PC-3 (cell line): ENCODE measurements around the gene PTPRN2. TPM values are rescaled to one million over a fixed set of nuclear protein-coding genes. Genes with fewer than 3 reads are reported as not detected.

Experiments
- ATAC-seq: fragments of 200-7000 bp; cut with Tn5 transposase; 2 replicates; pipeline ENCODE4 v1.9.1; 2020; ENCODE audit warnings: mild to moderate bottlenecking, moderate library complexity
- BruUV-seq: library from RNA; stranded (reverse); fragments of 400-500 nt; replicated peaks from 2 replicates; lab custom pipeline; 2021; lab: Mats Ljungman, UMichigan
- CTCF ChIA-PET: fragments of 300-600 bp; sonication (Branson Sonifier 250); formaldehyde crosslinking; loops from one replicate; lab custom pipeline; 2022; ENCODE audit warnings: antibody characterized with exemption; lab: Charles Lee
- POLR2A ChIA-PET: fragments of 300-600 bp; sonication (Branson Sonifier 250); formaldehyde crosslinking; loops from one replicate; lab custom pipeline; 2022; ENCODE audit warnings: antibody characterized with exemption; ENCODE audit not compliant: unreplicated experiment; lab: Charles Lee
- DNase-seq: peaks from one replicate; pipeline ENCODE4 v3.0.0-alpha.2; 2015
- H2AFZ ChIP-seq: fragments of 300-600 bp; sonication (generic); 2 replicates; pipeline ENCODE4 v1.6.0; 2016; ENCODE audit warnings: antibody characterized with exemption, low read length
- H3F3A ChIP-seq: fragments of 300-600 bp; sonication (generic); one replicate; pipeline ENCODE4 v1.6.0; 2017; ENCODE audit warnings: antibody characterized with exemption, low read length, control low read depth, mild to moderate bottlenecking; ENCODE audit not compliant: unreplicated experiment
- H3K27ac ChIP-seq: fragments of 300-600 bp; sonication (generic); 2 replicates; pipeline ENCODE4 v1.5.1; 2016; ENCODE audit warnings: mild to moderate bottlenecking, low read length
- H3K27me3 ChIP-seq: fragments of 300-600 bp; sonication (generic); 2 replicates; pipeline ENCODE4 v1.6.1; 2016; ENCODE audit warnings: low read length, mixed read lengths
- H3K36me3 ChIP-seq: fragments of 300-600 bp; sonication (generic); 2 replicates; pipeline ENCODE4 v1.6.1; 2016; ENCODE audit warnings: low read depth, mixed run types, low read length, mixed read lengths
- H3K4me1 ChIP-seq: fragments of 300-600 bp; sonication (generic); 2 replicates; pipeline ENCODE4 v1.5.1; 2016; ENCODE audit warnings: low read length; ENCODE audit not compliant: insufficient read depth
- H3K4me2 ChIP-seq: fragments of 300-600 bp; sonication (generic); 2 replicates; pipeline ENCODE4 v1.6.0; 2016; ENCODE audit warnings: low read length
- H3K4me3 ChIP-seq: fragments of 300-600 bp; sonication (generic); 2 replicates; pipeline ENCODE4 v1.5.1; 2016; ENCODE audit warnings: mild to moderate bottlenecking, low read length, mixed read lengths
- H3K79me2 ChIP-seq: fragments of 300-600 bp; sonication (generic); 2 replicates; pipeline ENCODE4 v1.6.1; 2017; ENCODE audit warnings: low read length, mixed read lengths
- H3K9ac ChIP-seq: fragments of 300-600 bp; sonication (generic); 2 replicates; pipeline ENCODE4 v1.6.0; 2016; ENCODE audit warnings: mild to moderate bottlenecking, low read length
- H3K9me2 ChIP-seq: fragments of 300-600 bp; sonication (generic); replicated peaks from 2 replicates; pipeline ENCODE4 v1.6.1; 2016; ENCODE audit warnings: mixed run types, low read length, mixed read lengths
- H3K9me3 ChIP-seq: fragments of 300-600 bp; sonication (generic); 2 replicates; pipeline ENCODE4 v1.6.1; 2016; ENCODE audit warnings: low read length, mixed read lengths
- H4K20me1 ChIP-seq: fragments of 300-600 bp; sonication (generic); 2 replicates; pipeline ENCODE4 v1.6.1; 2016; ENCODE audit warnings: low read length, mixed read lengths
- CTCF ChIP-seq: fragments of 300-600 bp; sonication (generic); conservative IDR thresholded peaks from 2 replicates; pipeline ENCODE4 v1.5.1; 2017; ENCODE audit warnings: antibody characterized with exemption, low read depth, mild to moderate bottlenecking, low read length
- EZH2 ChIP-seq: fragments of 300-600 bp; sonication (generic); IDR thresholded peaks from one replicate; pipeline ENCODE4 v1.6.1; 2017; ENCODE audit warnings: antibody characterized with exemption, mild to moderate bottlenecking, low read length; ENCODE audit not compliant: unreplicated experiment
- EZH2phosphoT487 ChIP-seq: fragments of 300-600 bp; sonication (generic); IDR thresholded peaks from 2 replicates; pipeline ENCODE4 v1.6.1; 2018; ENCODE audit warnings: mild to moderate bottlenecking, antibody characterized with exemption, low read length, borderline replicate concordance
- intact Hi-C: fragments of 100-400 bp; cut with micrococcal nuclease; formaldehyde crosslinking; loops from 2 replicates; pipeline ENCODE4 v1.9.0; 2023
- total RNA-seq: library from RNA; depleted of rRNA; stranded (reverse); fragments of >200 nt; gene quantifications from 2 replicates; pipeline ENCODE4 v1.2.3, GENCODE V29; 2014

PTPRN2 gene
- total RNA-seq, 1 experiment from 2014 or later, result 3.2 TPM

DNA sequence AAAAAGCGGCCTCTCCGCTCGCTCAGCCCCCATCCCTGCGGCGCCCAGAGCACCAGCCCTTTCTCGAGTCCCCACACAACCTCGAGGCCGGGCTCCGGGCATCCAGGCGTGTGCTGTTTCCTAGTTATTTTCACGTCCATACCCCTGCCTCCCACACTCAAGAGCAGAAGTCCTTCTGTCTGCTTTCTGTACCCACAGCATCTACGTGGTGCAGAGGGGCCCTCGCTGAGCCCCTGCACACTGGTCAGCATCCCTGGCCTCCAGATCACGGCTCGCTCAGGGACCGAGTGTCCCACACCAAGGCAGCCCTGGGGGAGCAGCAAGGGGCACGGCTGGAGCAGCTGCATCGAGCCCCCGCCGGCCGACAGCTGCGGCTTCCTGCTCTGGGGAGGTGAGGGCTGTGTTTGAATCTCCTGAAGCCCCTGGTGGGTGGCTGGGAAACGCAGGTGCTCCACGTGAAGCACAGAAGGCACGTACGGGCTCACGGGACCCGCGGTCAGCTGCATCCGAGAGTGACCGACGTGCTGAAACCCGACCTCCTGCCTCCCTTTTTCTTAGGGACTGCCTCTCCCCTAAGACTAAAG, 917.8 kb downstream of the PTPRN2 start:
- Histone ChIP-seq H3K36me3 (no peaks in the 10 kb centered on the region), H3F3A (no peaks in the 10 kb centered on the region), H3K9me3 (no peaks in the 10 kb centered on the region), H2AFZ (no peak overlapping the region), H3K27ac (no peak overlapping the region), H3K9ac (no peak overlapping the region), H3K9me2 (no peaks in the 10 kb centered on the region), H3K4me1 (no peaks in the 10 kb centered on the region; the same call in 1 of the 2 replicates), H3K79me2 (0 out of 2 replicates have a peak, but pooled peaks cover 5% of the 10 kb centered on the region), H3K27me3 (no peaks in the 10 kb centered on the region), H3K4me3 (no peak overlapping the region), H4K20me1 (no peaks in the 10 kb centered on the region), H3K4me2 (no peak overlapping the region)
- CTCF ChIA-PET, result no interaction called here
- no peak for ATAC-seq
- intact Hi-C loops, result no loop called here
- DNase-seq, result no peak
- no peak for TF ChIP-seq EZH2phosphoT487
- TF ChIP-seq EZH2, result no peak
- no peak for TF ChIP-seq CTCF
- POLR2A ChIA-PET, result no interaction called here
- no TSS peak for BruUV-seq

DNA sequence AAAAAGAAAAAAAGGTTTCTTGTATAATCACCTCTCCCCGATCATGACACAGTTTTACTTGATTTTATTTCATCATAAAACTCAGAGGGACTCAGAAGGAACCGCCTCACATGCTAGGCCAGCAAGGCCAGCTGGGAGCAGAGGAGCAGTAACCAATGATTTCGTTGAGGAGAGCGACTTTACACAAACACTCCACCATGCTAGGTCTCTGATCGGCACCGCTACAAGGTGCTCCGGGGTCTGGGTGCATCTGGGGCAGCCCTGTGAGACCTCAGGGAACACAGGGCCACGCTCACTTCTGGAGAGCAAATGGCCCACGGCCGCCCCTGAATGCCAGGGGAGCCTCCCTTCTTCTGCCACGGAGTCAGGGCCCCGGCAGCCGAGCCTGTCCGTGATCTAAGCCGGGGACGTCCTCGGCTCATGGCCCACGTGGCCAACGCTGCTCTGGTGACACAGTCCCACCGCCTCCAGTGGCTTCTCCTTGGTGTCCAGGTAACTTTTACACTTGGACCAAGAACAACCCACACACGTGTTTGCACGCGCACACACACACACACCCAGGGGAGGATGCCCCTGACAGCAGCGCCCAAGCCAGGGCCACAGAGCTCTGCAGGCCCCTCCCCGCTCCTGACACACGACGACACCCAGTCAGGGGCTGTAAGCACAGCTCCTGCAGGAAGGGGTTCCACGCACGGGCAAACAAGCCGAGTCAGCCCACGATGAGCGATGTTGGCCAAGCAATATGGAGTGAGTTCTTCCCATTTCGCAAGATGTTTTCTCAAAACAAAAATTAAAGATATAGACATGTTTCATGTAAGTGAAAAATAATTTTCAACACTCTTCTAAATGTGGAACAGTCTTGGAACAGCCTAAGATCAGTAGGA, 918.5 kb downstream of the PTPRN2 start:
- CTCF ChIA-PET, result no interaction called here
- POLR2A ChIA-PET, result no interaction called here
- BruUV-seq, result no TSS peak

More for the DNA sequence above, 918.5 kb downstream of the PTPRN2 start:
- H3K4me3 ChIP-seq, result no peak overlapping the region
- 0 out of 2 replicates have a peak, but pooled peaks cover 5% of the 10 kb centered on the region for H3K79me2 ChIP-seq
- H3K27me3 ChIP-seq, result no peaks in the 10 kb centered on the region
- H3K9ac ChIP-seq, result no peak overlapping the region
- no peaks in the 10 kb centered on the region; the same call in 1 of the 2 replicates for H3K4me1 ChIP-seq
- H4K20me1 ChIP-seq, result no peaks in the 10 kb centered on the region
- DNase-seq (no peak), ATAC-seq (no peak)
- intact Hi-C loops, result no loop called here
- H3K9me3 ChIP-seq, result no peaks in the 10 kb centered on the region
- H3K27ac ChIP-seq, result no peak overlapping the region
- TF ChIP-seq EZH2 (no peak), EZH2phosphoT487 (no peak), CTCF (no peak)
- no peak overlapping the region for H2AFZ ChIP-seq
- H3K9me2 ChIP-seq, result no peaks in the 10 kb centered on the region
- no peaks in the 10 kb centered on the region for H3F3A ChIP-seq
- no peak overlapping the region for H3K4me2 ChIP-seq
- no peaks in the 10 kb centered on the region for H3K36me3 ChIP-seq
